A204.1 (cell line): Measurements from ENCODE around the gene UMODL1.

Experiments
- FAIRE-seq: peaks from 2 replicates; lab custom pipeline; 2012; peaks lifted over from hg19 to GRCh38; lab: Jason Lieb, UNC

The UMODL1 gene, protein sequence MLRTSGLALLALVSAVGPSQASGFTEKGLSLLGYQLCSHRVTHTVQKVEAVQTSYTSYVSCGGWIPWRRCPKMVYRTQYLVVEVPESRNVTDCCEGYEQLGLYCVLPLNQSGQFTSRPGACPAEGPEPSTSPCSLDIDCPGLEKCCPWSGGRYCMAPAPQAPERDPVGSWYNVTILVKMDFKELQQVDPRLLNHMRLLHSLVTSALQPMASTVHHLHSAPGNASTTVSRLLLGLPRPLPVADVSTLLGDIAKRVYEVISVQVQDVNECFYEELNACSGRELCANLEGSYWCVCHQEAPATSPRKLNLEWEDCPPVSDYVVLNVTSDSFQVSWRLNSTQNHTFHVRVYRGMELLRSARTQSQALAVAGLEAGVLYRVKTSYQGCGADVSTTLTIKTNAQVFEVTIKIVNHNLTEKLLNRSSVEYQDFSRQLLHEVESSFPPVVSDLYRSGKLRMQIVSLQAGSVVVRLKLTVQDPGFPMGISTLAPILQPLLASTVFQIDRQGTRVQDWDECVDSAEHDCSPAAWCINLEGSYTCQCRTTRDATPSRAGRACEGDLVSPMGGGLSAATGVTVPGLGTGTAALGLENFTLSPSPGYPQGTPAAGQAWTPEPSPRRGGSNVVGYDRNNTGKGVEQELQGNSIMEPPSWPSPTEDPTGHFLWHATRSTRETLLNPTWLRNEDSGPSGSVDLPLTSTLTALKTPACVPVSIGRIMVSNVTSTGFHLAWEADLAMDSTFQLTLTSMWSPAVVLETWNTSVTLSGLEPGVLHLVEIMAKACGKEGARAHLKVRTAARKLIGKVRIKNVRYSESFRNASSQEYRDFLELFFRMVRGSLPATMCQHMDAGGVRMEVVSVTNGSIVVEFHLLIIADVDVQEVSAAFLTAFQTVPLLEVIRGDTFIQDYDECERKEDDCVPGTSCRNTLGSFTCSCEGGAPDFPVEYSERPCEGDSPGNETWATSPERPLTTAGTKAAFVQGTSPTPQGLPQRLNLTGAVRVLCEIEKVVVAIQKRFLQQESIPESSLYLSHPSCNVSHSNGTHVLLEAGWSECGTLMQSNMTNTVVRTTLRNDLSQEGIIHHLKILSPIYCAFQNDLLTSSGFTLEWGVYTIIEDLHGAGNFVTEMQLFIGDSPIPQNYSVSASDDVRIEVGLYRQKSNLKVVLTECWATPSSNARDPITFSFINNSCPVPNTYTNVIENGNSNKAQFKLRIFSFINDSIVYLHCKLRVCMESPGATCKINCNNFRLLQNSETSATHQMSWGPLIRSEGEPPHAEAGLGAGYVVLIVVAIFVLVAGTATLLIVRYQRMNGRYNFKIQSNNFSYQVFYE

DNA sequence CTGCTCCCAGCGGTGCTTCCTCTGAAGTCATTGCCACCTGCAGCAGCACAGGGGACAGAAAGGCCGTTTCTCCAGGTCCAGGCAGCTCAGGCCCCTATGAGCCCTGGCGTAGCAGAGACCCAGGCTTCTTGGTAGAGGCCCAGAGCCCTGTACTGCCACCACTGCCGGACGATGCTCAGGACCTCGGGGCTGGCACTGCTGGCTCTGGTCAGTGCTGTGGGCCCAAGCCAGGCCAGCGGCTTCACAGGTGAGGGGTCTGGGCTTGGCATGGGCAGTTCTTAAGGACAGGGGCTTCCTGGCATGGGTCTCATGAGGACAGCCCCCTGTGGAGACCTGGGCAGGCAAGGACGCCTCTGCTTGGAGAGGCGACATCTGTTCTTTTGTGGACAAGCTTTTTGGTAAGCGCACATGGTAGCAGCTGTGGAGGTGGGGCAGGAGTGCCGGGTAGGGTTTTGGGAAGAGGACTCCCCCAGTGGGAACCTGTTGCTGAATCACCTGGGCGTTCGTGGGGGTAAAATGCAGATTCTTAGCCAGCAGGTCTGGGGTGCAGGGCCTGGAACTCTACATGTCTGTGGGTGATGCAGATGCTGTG, at the start of gene UMODL1:
Gene UMODL1 (plus strand): TSS at position 172 of the 592 bp plus-strand sequence. CDS start 0 bp downstream, at position 172.
- FAIRE-seq = no peak

DNA sequence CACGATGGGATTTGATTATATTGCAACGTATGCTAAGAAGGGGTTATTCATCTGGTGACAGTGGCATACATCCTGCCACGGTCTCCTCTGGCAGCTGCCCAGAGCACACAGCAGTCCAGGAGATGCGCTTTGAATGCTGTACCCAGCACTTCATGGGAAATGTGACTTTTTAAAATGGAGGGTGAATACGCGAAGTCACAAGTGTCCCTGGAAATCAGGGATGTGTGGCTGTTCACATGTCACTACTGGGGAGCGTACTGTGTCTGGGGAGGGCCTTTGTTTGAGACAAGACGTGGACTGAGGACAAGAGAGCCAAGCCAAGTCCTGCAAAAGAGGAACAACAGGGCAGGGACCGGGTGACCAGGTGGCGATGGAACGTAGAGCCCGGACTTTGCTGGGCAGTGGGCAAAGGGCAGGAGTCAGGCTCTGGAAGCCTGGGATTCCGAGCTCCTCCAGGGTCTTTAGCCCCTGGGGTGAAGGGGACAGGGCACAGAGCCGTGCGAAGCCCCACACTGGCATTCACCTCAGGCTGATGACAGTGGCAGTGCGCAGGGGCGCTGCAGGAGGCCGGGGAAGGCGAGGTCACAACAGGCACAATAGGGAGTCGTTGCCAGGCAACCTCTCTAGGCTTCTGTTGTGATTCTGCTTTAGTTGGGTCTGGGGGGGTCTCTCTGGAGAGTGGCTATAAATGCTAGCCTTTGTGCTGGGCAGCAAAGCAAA, 49.6 kb upstream of the UMODL1 start:
- no peak for FAIRE-seq

DNA sequence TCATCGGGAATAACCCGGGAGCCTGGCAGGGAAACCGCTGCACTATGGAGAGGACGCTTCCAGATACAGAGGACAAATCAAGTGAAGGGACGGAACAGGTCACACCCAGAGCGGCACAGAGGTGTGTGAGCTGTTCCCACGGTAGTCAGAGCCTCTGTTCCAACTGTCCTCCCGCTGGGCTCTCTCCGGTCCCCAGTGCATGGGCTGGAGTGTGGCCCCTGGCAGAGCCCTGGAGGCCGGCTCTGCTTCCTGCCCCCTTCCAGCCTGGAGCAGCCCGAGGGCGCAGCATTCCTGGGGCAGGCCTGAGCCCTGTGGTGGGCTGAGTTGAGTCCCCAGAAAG, 49.1 kb upstream of the UMODL1 start:
- FAIRE-seq = no peak

DNA sequence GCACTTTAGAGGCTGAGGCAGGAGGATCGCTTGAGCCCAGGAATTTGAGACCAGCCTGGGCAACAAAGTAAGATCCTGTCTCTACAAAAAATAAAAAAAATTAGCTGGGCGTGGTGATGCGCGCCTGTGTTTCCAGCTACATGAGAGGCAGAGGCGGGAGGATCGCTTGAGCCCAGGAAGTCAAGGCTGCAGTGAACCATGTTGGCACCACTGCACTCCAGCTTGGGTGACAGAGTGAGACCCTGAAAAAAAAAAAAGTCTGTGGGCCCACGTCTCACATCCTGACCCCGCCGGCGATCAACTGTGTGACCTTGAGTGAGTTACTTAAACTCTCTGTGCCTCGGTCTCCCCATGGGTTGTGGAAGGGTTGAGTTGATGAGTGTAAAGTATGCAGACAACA, 48.2 kb upstream of the UMODL1 start:
- FAIRE-seq = no peak

DNA sequence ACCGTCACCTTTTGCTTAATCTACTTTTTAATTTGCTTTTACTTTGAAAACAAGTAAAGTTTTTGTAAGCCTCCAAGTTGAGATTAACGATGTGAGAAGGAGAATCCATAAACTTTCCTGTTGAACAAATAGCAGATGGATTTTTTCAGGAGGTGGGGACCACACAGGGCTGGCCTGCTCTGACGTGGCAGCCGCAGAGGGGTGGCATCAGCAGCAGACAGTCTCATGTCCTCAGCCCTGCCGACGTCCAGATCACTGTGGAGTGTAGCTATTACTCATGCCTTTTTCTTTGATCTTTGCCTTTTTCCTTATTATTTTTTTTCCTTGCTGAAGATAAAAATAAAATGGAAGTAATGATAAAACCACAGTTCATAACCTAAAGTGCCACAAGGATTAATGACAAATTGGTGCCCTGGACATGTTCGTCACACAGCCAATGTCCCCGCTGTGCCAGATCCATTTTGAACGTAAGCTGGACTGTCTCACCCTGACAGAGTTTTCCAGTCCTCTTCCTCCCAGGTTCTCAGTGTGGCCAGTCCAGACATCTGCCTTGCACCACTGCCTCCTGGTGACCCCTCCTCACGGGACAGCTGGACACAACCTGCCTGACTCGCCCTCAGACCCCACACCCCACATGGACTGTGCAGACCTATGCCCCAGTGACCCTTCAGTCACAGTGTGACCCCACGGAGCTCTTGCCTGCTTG, 45.6 kb upstream of the UMODL1 start:
- FAIRE-seq = no peak

DNA sequence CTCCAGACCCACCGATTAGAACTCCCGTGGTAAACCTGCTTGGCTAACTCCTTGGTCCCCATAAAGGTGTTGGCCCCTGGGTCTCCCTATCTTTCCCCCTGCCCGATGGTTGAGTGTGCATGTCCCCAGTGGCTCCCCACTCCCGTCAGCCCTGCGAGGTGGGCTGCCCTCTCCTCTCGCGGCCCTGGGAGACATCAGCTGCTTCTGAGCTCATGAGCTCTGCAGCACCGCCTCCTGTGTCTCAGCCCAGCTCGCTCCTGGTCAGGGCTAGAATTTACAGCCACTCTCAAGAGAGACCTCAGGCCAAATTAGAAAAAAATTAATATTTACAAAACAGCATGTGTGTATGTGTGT, 45.1 kb upstream of the UMODL1 start:
- no peak for FAIRE-seq

DNA sequence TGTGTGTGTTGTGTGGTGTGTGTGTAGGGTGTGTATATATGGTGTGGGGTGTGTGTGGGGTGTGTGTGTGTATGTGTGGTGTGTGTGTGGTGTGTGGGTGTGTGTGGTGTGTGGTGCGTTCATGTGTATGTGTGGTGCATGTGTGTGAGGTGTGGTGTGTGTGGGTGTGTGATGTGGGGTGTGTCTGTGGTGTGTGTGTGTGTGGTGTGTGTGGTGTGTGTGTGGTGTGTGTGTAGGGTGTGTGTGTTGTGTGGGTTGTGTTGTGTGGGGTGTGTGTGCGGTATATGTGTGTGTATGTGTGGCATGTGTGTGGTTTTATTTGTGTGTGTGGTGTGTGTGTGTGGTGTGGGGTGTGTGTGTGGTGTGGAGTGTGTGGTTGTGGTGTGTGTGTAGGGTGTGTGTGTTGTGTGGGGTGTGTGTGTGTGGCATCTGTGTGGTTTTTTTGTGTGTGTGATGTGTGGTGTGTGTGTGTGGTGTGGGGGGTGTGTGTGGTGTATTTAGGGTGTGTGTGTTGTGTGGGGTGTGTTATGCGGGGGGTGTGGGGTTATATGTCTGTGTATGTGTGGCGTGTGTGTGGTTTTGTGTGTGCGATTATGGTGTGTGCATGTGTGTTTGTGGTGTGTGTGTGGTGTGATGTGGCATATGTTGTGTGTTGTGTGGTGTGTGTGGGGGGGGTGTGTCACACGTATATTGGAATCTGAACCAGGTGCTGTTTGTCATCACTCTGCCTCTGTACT, 43.9 kb upstream of the UMODL1 start:
- FAIRE-seq = no peak

DNA sequence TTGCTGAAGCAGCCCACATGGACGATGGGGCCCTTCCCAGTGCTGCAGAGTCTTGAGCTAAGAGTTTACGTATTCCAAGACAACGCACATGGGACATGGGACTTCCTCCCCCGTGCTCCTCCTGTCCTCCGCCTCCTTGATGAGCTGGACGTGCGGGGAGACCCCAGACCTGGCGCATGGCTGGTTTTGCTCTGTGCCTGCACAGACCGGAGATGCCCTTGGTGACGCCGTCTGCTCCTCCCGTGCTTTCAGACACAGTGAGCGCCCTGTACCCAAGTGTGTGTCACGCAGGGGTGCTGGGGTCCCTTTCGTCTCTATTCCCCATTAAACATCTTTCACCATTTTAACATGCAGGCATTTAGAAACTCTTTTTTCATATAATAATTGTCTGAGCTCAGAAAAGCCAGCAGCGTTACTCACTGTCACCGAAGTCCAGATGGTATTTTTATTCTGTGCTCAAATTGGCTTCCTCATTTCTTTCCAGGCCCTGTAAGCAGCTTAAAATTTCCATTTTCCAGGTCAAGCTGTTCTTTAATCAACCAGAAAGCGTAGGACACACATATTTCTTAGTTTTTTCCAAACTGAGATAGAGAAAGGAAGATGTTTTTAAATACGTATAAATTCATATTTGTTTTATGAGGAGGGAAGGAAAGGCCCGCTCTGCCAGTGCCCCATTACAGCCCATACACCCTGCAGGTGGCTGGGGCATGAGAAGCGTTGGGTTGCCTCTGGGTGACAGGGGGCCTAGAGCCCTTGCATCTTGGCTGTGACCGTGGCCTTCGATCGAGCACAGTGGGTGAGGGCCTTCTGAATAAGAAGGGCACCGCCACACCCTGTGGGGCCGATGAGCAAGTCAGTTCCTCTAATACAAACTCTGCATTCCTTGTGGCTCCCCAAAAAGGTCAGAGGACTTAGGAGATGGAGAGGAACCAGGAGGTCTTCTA, 43.0 kb upstream of the UMODL1 start:
- FAIRE-seq = no peak

DNA sequence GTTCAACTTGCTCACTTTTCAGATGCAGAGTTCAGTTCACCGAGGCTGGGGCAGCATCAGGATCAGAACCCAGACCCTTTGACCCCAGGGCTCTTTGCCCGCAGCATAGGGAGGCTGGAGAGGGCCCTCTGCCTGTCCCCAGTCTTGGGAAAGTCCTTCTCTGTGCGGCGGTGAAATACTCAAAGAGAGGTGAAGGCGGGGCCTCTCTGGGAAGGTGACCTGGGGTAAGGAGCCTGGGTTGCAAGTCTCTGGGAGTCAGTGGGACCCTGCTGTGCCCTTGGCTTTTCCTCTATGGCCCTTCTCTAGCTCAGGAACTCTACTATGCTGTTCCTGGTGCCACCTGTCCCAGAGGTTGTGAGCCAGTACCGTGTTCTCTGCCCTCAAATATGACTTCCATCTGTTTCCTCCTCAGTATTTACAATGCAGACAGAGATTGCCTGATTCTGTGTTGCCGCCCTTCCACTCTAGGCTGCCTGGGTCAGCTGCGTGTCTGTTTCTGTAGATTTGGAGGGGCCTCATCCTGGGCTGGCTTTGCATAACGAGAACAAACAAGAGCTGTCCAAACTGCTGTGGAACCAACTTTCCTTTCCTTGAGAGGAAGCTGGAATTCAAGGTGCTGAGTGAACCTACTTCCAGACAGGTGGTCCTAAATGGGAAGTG, 42.2 kb upstream of the UMODL1 start:
- no peak for FAIRE-seq

DNA sequence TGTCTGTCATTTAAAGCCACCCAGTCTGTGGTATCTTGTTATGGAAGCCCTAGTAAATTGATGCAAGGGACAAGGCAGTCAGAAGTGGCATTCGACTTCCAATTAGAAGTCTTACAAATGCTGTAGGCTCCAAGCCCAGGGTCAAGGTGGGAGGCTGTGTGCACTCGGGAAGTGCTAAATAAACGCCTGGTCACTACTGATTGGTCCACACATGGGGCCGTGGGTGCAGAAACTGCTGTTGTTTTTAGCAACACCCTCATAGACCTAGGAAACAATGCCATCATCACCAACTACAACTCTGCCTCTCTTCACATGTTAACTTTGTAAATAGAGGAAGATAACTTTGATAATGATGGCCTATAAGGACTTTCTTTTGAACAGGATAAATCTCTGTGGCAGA, 40.8 kb upstream of the UMODL1 start:
- no peak for FAIRE-seq

DNA sequence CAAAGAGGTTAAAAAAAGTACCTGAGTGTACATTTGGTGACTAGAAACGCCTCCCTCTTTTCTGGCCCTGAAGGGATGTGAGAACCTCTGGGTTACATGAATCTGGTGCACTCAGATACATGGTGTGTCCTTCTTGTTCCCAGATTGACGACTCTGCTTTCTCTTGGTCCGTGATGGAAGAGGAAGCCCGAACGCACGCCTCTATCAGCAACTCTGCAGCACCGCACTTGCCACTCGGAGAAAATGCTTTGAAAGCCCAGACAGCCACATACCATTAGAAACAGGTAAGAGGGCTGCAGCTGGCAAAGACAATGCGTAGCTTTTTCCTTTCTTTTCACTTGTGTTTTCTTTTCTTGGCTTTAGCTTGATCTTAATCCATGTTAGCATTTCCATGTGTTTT, 39.9 kb upstream of the UMODL1 start:
- FAIRE-seq = no peak

DNA sequence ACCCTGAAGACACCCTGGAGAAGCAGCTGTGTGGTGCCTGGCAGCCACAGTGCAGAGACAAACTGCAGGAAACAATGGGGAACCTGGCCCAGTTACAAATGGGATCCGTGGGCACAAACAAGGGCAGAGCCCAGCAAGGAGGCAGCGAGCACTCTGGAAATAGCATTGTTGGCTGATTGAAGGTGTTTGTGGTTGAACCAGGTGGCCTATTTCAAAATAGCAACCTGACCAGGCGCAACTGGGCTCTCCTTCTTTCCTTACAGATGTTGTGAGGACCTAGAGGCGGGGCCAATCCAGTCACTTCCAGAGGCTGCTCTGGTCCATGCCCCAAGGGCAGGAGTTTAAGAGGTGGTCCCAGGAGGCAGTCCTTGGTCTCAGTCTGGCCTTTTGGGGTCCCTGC, 39.3 kb upstream of the UMODL1 start:
- FAIRE-seq = no peak

DNA sequence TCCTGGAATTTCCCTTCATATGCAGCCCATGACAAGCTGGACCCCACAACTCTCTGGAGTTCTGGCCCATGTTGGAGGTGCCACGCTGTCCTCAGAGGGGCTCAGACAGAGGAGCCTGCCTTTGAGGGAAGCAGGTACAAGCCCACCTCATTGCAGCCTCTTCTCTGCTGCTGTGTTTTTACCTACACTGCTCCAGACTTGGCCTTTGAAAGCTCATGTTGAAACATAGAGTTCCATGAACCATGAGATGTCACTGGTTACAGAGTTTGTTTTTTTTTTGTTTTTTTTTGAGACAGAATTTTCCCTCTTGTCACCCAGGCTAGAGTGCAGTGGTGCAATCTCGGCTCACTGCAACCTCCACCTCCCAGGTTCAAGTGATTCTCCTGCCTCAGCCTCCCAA, 38.9 kb upstream of the UMODL1 start:
- no peak for FAIRE-seq

DNA sequence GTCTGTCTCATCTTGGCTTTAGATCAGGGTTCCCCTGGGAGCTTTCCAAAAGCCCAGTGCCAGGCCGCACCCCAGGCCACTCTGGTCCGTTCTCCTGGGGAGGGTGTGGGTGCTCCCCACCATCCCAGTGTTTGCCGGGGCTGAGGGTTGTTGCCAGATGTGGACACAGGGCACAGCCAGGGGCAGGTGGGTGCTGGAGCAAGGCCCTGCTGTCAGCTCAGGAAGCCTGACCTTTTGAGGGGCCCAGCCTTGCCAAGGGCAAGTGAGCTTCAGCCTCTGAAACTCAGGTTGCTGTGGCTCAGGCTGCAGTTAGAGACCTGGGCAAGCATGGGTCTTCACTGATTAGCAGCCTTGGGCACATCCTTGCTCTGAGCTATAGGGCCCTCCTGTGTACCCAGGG, 38.1 kb upstream of the UMODL1 start:
- no peak for FAIRE-seq

DNA sequence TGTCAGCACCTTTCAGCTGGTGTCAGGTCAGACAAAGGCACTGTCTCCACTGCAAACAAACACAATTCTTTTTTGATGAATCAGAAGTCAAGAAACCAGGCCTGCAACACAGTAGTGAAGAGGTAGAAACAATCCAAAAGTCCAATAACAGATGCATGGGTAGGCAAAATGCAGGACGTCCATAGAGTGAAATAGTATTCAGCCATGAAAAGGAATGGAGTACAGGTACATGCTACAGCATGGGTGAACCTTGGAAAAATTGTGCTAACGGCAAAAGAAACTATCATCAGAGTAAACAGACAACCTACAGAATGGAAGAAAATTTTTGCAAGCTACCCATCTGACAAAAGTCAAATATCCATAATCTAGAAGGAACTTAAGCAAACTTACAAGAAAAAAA, 34.8 kb upstream of the UMODL1 start:
- no peak for FAIRE-seq

DNA sequence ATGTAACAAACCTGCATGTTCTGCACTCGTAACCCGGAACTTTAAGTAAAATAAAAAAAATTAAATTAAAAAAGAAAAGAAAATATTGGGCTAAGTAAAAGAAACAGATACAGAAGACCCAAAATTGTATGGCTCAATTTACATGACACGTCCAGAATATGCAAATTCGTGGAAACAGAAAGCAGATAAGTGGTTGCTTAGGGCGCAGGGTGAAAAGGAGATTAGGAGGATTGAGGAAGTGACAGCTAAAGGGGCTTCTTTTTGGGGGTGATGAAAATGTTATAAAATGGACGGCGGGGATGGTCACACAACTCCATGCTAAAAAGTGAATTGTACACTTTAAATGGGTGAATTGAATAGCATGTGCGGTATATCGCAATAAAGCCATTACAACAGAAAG, 33.6 kb upstream of the UMODL1 start:
- no peak for FAIRE-seq

DNA sequence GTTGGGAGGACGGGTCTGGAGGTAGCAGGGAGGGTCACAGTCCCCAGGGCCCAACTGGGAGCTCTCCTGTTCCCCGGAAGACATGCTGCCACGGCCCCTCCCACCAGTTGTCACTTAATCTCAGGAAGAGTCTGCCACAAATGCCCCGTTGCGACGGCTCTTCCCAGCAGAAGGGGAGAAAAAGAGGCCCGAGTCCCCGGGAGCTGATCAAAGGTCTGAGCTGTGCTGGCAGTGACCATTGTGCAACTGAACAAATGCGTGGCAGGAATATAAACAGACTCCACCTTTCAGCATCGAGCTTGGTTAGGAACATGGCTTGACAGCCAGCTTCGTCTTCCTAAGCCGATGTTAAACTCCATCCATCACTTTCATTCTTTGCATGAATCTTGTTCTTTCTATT, 33.2 kb upstream of the UMODL1 start:
- no peak for FAIRE-seq

DNA sequence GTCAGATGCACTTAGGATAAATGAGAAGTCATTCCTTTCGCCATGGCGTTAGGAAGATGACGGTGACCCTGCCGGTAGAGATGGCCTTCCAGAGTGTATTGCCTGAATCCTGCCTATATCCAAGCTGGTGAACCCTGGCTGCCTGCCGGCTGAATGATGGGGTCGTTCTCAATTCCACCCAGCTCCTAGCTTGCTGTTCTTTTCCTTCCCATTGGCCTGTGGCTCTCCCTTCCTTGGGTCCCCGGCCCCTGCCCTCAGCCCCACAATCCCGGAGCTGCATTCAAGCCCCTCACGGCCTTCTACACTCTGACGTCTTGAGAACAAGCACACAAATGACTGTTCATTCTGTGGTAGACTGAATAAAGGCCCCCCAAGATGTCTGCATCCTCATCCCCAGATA, 32.7 kb upstream of the UMODL1 start:
- FAIRE-seq = no peak
